KOPT-K1 (cell line): ENCODE results near the gene MAGI1.
"Not testable (repeated sequence)": the region's sequence is repeated elsewhere in the genome, so short reads cannot be mapped to it uniquely, and the experiment has no call there.

Experiments used
- H3K27ac ChIP-seq: fragments of 200-600 bp; sonication (generic); 2 replicates; pipeline ENCODE4 v1.5.1; 2016; ENCODE audit warnings: antibody characterized with exemption, mild to moderate bottlenecking, low read depth, low read length; ENCODE audit not compliant: poor library complexity, severe bottlenecking
- H3K36me3 ChIP-seq: fragments of 200-600 bp; sonication (generic); 2 replicates; pipeline ENCODE4 v1.5.1; 2017; ENCODE audit warnings: antibody characterized with exemption, mild to moderate bottlenecking, low read length, moderate library complexity; ENCODE audit not compliant: insufficient read depth
- H3K9me3 ChIP-seq: fragments of 200-600 bp; sonication (generic); 2 replicates; pipeline ENCODE4 v1.5.1; 2017; ENCODE audit warnings: antibody characterized with exemption, low read length, mild to moderate bottlenecking; ENCODE audit not compliant: insufficient read depth, poor library complexity, severe bottlenecking

The MAGI1 gene

GRCh38 chr3:66029443-66029842 is 9.3 kb downstream of the MAGI1 start:
- H3K36me3 ChIP-seq, result no peaks in the 10 kb centered on the region
- H3K9me3 ChIP-seq, result no peaks in the 10 kb centered on the region
- no peak overlapping the region for H3K27ac ChIP-seq

GRCh38 chr3:66029014-66029413 is 9.7 kb downstream of the MAGI1 start:
- Histone ChIP-seq H3K9me3 (no peaks in the 10 kb centered on the region), H3K27ac (no peak overlapping the region), H3K36me3 (no peaks in the 10 kb centered on the region)

- Histone ChIP-seq H3K27ac (no peak overlapping the region), H3K36me3 (no peaks in the 10 kb centered on the region), H3K9me3 (no peaks in the 10 kb centered on the region)
These were observed 10.3 kb downstream of the MAGI1 start for GRCh38 chr3:66028457-66028856.

GRCh38 chr3:66027099-66027498 is 11.6 kb downstream of the MAGI1 start:
- not testable (repeated sequence) for H3K9me3 ChIP-seq, H3K27ac ChIP-seq, H3K36me3 ChIP-seq

- Histone ChIP-seq H3K27ac (no peak overlapping the region), H3K36me3 (no peaks in the 10 kb centered on the region), H3K9me3 (no peaks in the 10 kb centered on the region)
These were observed 14.9 kb downstream of the MAGI1 start for GRCh38 chr3:66023738-66024385.

- H3K9me3 ChIP-seq, result no peaks in the 10 kb centered on the region
- H3K27ac ChIP-seq, result no peak overlapping the region
- H3K36me3 ChIP-seq, result no peaks in the 10 kb centered on the region
These were observed 15.5 kb downstream of the MAGI1 start for GRCh38 chr3:66023229-66023628.

GRCh38 chr3:66021731-66022131 is 17.0 kb downstream of the MAGI1 start:
- H3K27ac ChIP-seq, result no peak overlapping the region
- H3K9me3 ChIP-seq, result no peaks in the 10 kb centered on the region
- no peaks in the 10 kb centered on the region for H3K36me3 ChIP-seq

GRCh38 chr3:66019896-66020295 is 18.8 kb downstream of the MAGI1 start:
- no peaks in the 10 kb centered on the region for H3K36me3 ChIP-seq

GRCh38 chr3:66018057-66019033 is 20.4 kb downstream of the MAGI1 start:
- no peaks in the 10 kb centered on the region for H3K9me3 ChIP-seq
- no peaks in the 10 kb centered on the region for H3K36me3 ChIP-seq
- H3K27ac ChIP-seq, result no peak overlapping the region

More at GRCh38 chr3:66019896-66020295, 18.8 kb downstream of the MAGI1 start:
- H3K9me3 ChIP-seq, result no peaks in the 10 kb centered on the region
- no peak overlapping the region for H3K27ac ChIP-seq

GRCh38 chr3:66017591-66017990 is 21.1 kb downstream of the MAGI1 start:
- H3K9me3 ChIP-seq, result no peaks in the 10 kb centered on the region
- no peak overlapping the region for H3K27ac ChIP-seq
- H3K36me3 ChIP-seq, result no peaks in the 10 kb centered on the region

- Histone ChIP-seq H3K36me3 (no peaks in the 10 kb centered on the region), H3K27ac (no peak overlapping the region), H3K9me3 (no peaks in the 10 kb centered on the region)
These were observed 21.6 kb downstream of the MAGI1 start for GRCh38 chr3:66017084-66017483.

- no peaks in the 10 kb centered on the region for H3K9me3 ChIP-seq
- no peak overlapping the region for H3K27ac ChIP-seq
- H3K36me3 ChIP-seq, result no peaks in the 10 kb centered on the region
These were observed 22.9 kb downstream of the MAGI1 start for GRCh38 chr3:66015841-66016240.

GRCh38 chr3:66014651-66015050 is 24.1 kb downstream of the MAGI1 start:
- Histone ChIP-seq H3K9me3 (no peaks in the 10 kb centered on the region), H3K36me3 (no peaks in the 10 kb centered on the region), H3K27ac (no peak overlapping the region)

- Histone ChIP-seq H3K36me3 (no peaks in the 10 kb centered on the region), H3K9me3 (no peaks in the 10 kb centered on the region), H3K27ac (no peak overlapping the region)
These were observed 24.7 kb downstream of the MAGI1 start for GRCh38 chr3:66014056-66014455.

- Histone ChIP-seq H3K9me3 (no peaks in the 10 kb centered on the region), H3K27ac (no peak overlapping the region), H3K36me3 (no peaks in the 10 kb centered on the region)
These were observed 26.0 kb downstream of the MAGI1 start for GRCh38 chr3:66012711-66013110.
